H1 (cell line): ENCODE data around the gene CCDC106. TPM values are rescaled to one million over a fixed set of nuclear protein-coding genes. Genes with fewer than 3 reads are reported as not detected.

ENCODE experiments used
- CTCF ChIA-PET: fragments of 300-600 bp; sonication (Branson Sonifier 250); formaldehyde crosslinking; loops from one replicate; lab custom pipeline; 2021; ENCODE audit not compliant: partially characterized antibody; lab: Charles Lee
- POLR2A ChIA-PET: fragments of 300-600 bp; sonication (Branson Sonifier 250); formaldehyde crosslinking; loops from one replicate; lab custom pipeline; 2021; ENCODE audit warnings: inconsistent platforms; ENCODE audit not compliant: partially characterized antibody; lab: Charles Lee
- DNase-seq, 2 experiments: peaks; one replicate each; pipeline versions ENCODE4 v3.0.0 to v3.0.0-alpha.2; 2010 to 2022; ENCODE audit warnings: low spot score in 2 of 2, low read depth in 1 of 2, mixed read lengths in 1 of 2
- FAIRE-seq: peaks from 2 replicates; lab custom pipeline; 2011; peaks lifted over from hg19 to GRCh38; lab: Jason Lieb, UNC
- H2AFZ ChIP-seq: 2 replicates; pipeline ENCODE4 v1.8.1; 2012; ENCODE audit warnings: low read length, inconsistent platforms
- H2AK5ac ChIP-seq: 2 replicates; pipeline ENCODE4 v1.6.1; 2013; ENCODE audit warnings: low read depth, low read length
- H2BK120ac ChIP-seq: replicated peaks from 2 replicates; pipeline ENCODE3; 2013; ENCODE audit warnings: low read depth, low read length, inconsistent platforms
- H2BK12ac ChIP-seq: 2 replicates; pipeline ENCODE4 v1.6.1; 2013; ENCODE audit warnings: low read depth, low read length
- H2BK15ac ChIP-seq: 2 replicates; pipeline ENCODE4 v1.6.1; 2013; ENCODE audit warnings: low read length
- H2BK20ac ChIP-seq: 2 replicates; pipeline ENCODE4 v1.6.1; 2013; ENCODE audit warnings: low read length
- H2BK5ac ChIP-seq: 2 replicates; pipeline ENCODE4 v1.6.1; 2013; ENCODE audit warnings: low read depth, low read length
- H3K14ac ChIP-seq: 2 replicates; pipeline ENCODE4 v1.6.1; 2013; ENCODE audit warnings: inconsistent platforms; ENCODE audit not compliant: insufficient read length
- H3K18ac ChIP-seq: 2 replicates; pipeline ENCODE4 v1.6.1; 2013; ENCODE audit warnings: low read length; ENCODE audit errors: extremely low read depth
- H3K23ac ChIP-seq: 2 replicates; pipeline ENCODE4 v1.6.1; 2013; ENCODE audit warnings: inconsistent platforms; ENCODE audit not compliant: insufficient read length
- H3K23me2 ChIP-seq: 2 replicates; pipeline ENCODE4 v1.6.1; 2013; ENCODE audit warnings: low read depth, low read length
- H3K27ac ChIP-seq: 2 replicates; pipeline ENCODE4 v1.6.1; 2011; ENCODE audit warnings: low read depth, low read length, inconsistent platforms
- H3K27me3 ChIP-seq, 4 experiments: replicated peaks in 1 of 4; 1 replicate in 1 of 4; 2 replicates in 3 of 4; pipeline versions ENCODE4 v1.6.1 to v1.8.1; 2011 to 2013; ENCODE audit warnings: low read length in 3 of 4, mild to moderate bottlenecking in 3 of 4, inconsistent platforms in 2 of 4, mixed read lengths in 2 of 4, moderate library complexity in 1 of 4; ENCODE audit not compliant: control insufficient read depth in 3 of 4, insufficient read depth in 3 of 4; ENCODE audit errors: extremely low read depth in 1 of 4
- H3K36me3 ChIP-seq, 4 experiments: 2 replicates each; pipeline versions ENCODE4 v1.6.1 to v1.8.1; 2011 to 2013; ENCODE audit warnings: mild to moderate bottlenecking in 4 of 4, low read length in 3 of 4, moderate library complexity in 2 of 4, control low read depth in 1 of 4, inconsistent platforms in 1 of 4; ENCODE audit not compliant: insufficient read depth in 4 of 4, control insufficient read depth in 2 of 4
- H3K4ac ChIP-seq: replicated peaks from 2 replicates; pipeline ENCODE3; 2013; ENCODE audit warnings: low read length, low read depth, mixed read lengths, inconsistent platforms; ENCODE audit not compliant: insufficient read length
- H3K4me1 ChIP-seq, 4 experiments: replicated peaks in 1 of 4; 1 replicate in 1 of 4; 2 replicates in 3 of 4; pipeline versions ENCODE4 v1.6.1 to v1.8.1; 2011 to 2013; ENCODE audit warnings: low read length in 3 of 4, inconsistent platforms in 2 of 4, mixed read lengths in 1 of 4; ENCODE audit not compliant: insufficient read depth in 4 of 4, control insufficient read depth in 3 of 4
- H3K4me2 ChIP-seq, 2 experiments: 2 replicates each; pipeline versions ENCODE4 v1.6.1 to v1.8.1; 2011 to 2013; ENCODE audit warnings: low read depth in 2 of 2, low read length in 2 of 2, control low read depth in 1 of 2, inconsistent platforms in 1 of 2, mild to moderate bottlenecking in 1 of 2; ENCODE audit not compliant: insufficient read depth in 1 of 2
- H3K4me3 ChIP-seq, 4 experiments: fragments of 200-600, 300-600 bp in 1 of 4; sonication (generic), shearing (Covaris generic), sonication (Bioruptor Twin) in 1 of 4; 2 replicates each; pipeline versions ENCODE4 v1.5.1 to v1.8.1; 2011 to 2016; ENCODE audit warnings: low read length in 4 of 4, low read depth in 3 of 4, control low read depth in 2 of 4, inconsistent platforms in 2 of 4, mild to moderate bottlenecking in 2 of 4, mixed read lengths in 1 of 4, moderate library complexity in 1 of 4; ENCODE audit not compliant: insufficient read depth in 2 of 4; ENCODE audit errors: extremely low read depth in 1 of 4
- H3K56ac ChIP-seq: replicated peaks from 2 replicates; pipeline ENCODE3; 2013; ENCODE audit warnings: low read depth, mild to moderate bottlenecking, mixed read lengths, low read length, inconsistent platforms; ENCODE audit not compliant: insufficient read length
- H3K79me1 ChIP-seq: 2 replicates; pipeline ENCODE4 v1.6.1; 2013; ENCODE audit warnings: low read depth, low read length, control low read depth
- H3K79me2 ChIP-seq, 2 experiments: 2 replicates each; pipeline versions ENCODE4 v1.6.1 to v1.8.1; 2012 to 2013; ENCODE audit warnings: low read length in 2 of 2, mild to moderate bottlenecking in 2 of 2, inconsistent platforms in 1 of 2; ENCODE audit not compliant: insufficient read depth in 2 of 2, control insufficient read depth in 1 of 2
- H3K9ac ChIP-seq, 4 experiments: replicated peaks in 1 of 4; 1 replicate in 1 of 4; 2 replicates in 3 of 4; pipeline versions ENCODE4 v1.6.1 to v1.8.1; 2011 to 2013; ENCODE audit warnings: low read depth in 3 of 4, low read length in 3 of 4, control low read depth in 2 of 4, mild to moderate bottlenecking in 2 of 4, moderate library complexity in 2 of 4, inconsistent platforms in 1 of 4; ENCODE audit errors: extremely low read depth in 1 of 4
- H3K9me3 ChIP-seq, 2 experiments: 2 replicates each; pipeline versions ENCODE4 v1.6.1 to v1.8.1; 2012 to 2013; ENCODE audit warnings: mild to moderate bottlenecking in 2 of 2, moderate library complexity in 2 of 2, control low read depth in 1 of 2, inconsistent platforms in 1 of 2, low read depth in 1 of 2, low read length in 1 of 2, mixed read lengths in 1 of 2; ENCODE audit not compliant: insufficient read depth in 2 of 2
- H4K20me1 ChIP-seq, 2 experiments: replicated peaks in 1 of 2; 2 replicates each; pipeline versions ENCODE3 to v1.8.1; 2011 to 2013; ENCODE audit warnings: inconsistent platforms in 2 of 2, low read length in 2 of 2, mild to moderate bottlenecking in 1 of 2; ENCODE audit not compliant: insufficient read depth in 2 of 2, control insufficient read depth in 1 of 2
- H4K5ac ChIP-seq: 2 replicates; pipeline ENCODE4 v1.6.1; 2013; ENCODE audit warnings: low read length, low read depth, mixed read lengths, inconsistent platforms; ENCODE audit not compliant: insufficient read length
- H4K8ac ChIP-seq: 2 replicates; pipeline ENCODE4 v1.8.0; 2013; ENCODE audit warnings: mild to moderate bottlenecking, moderate library complexity, low read length, inconsistent platforms; ENCODE audit not compliant: insufficient read depth; ENCODE audit errors: extremely low read depth
- H4K91ac ChIP-seq: replicated peaks from 2 replicates; pipeline ENCODE3; 2013; ENCODE audit warnings: low read length, mixed read lengths, inconsistent platforms; ENCODE audit not compliant: insufficient read length
- ZNF274 ChIP-seq: IDR thresholded peaks from 2 replicates; pipeline ENCODE4 v1.7.0; 2012; ENCODE audit warnings: low read length, borderline replicate concordance; ENCODE audit errors: extremely low read depth
- WGBS, 2 experiments: shearing (Covaris generic) in 1 of 2; methylation state at CpG; one replicate each; pipeline versions ENCODE4 v1.1.6 to v1.1.7; 2013 to 2015; ENCODE audit warnings: low lambda C conversion rate in 2 of 2, mixed read lengths in 2 of 2, inconsistent platforms in 1 of 2, low coverage in 1 of 2, missing lambda C conversion rate in 1 of 2; ENCODE audit not compliant: insufficient replicate concordance in 2 of 2, insufficient coverage in 1 of 2, insufficient read length in 1 of 2; ENCODE audit errors: extremely low coverage in 1 of 2, missing lambda C conversion rate in 1 of 2; 5-methylcytosine and 5-hydroxymethylcytosine counted together
- polyA plus RNA-seq, 7 experiments: library from polyadenylated mRNA; depleted of rRNA in 3 of 7; stranded (reverse) in 5 of 7; unstranded in 2 of 7; fragments of >200 nt in 5 of 7; fragments of 200-250 nt in 2 of 7; gene quantifications; 1 replicate in 5 of 7; 2 replicates in 1 of 7; 4 replicates in 1 of 7; pipeline versions ENCODE4 v1.2.1 to v1.2.3, GENCODE V29; 2011 to 2013; ENCODE audit warnings: missing spikeins in 2 of 7, mixed read lengths in 2 of 7
- total RNA-seq: library from RNA; stranded (reverse); fragmentation: NEBNext Ultra II Directional; extraction: Animal tissue kit (Norgen Biotek cat#: 25700); gene quantifications from 2 replicates; pipeline ENCODE4 v1.2.1, GENCODE V29; 2021

Gene CCDC106
- total and polyA plus RNA-seq, 2 of the 8 experiments (the other 6 are each of a cell fraction or from before 2014, with no cell fraction given), result 12.0 to 20.1 TPM

DNA sequence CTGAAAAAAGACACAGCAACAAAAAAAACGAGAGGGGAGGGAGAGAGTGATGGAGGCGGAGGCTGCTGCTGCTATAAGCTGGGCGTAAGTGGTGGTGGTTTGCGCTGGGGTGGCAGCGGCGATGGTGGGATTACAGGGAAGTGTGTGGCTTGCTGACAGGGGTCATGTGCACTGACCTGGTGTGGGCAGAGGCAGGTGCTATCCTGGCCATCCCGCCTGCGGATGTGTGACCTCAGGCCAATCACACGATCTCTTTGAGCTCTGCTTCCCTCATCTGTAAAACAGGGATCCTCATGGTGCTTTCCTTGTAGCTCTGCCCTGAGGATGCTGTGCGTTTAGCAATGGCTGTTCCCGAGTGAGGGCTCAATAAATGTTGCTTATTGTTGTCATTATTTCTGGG, 10.5 kb upstream of the CCDC106 start:
- Histone ChIP-seq H4K91ac (no peak overlapping the region), H3K79me2 (peaks cover 4 to 25% of the 10 kb centered on the region in 2 experiments; a peak in 3 of 4 replicates), H3K4me3 (no peak overlapping the region), H3K27ac (no peak overlapping the region), H3K9ac (no peak overlapping the region), H2BK5ac (no peak overlapping the region), H4K8ac (no peak overlapping the region), H3K4me2 (no peak overlapping the region), H3K79me1 (peaks cover 13% of the 10 kb centered on the region), H3K4me1 (peaks cover 6 to 9% (median 7%) of the 10 kb centered on the region in 4 experiments), H2BK120ac (no peak overlapping the region), H3K23me2 (peaks cover 25% of the 10 kb centered on the region), H3K18ac (no peak overlapping the region), H4K5ac (no peak overlapping the region), H3K9me3 (no peaks in the 10 kb centered on the region; a peak in 1 of 4 replicates), H3K23ac (no peak overlapping the region), H2AFZ (no peak overlapping the region), H4K20me1 (peaks cover 3 to 10% of the 10 kb centered on the region in 2 experiments), H3K56ac (no peak overlapping the region), H2BK20ac (no peak overlapping the region), H2BK15ac (no peak overlapping the region), H3K14ac (no peak overlapping the region), H3K36me3 (no peaks in the 10 kb centered on the region), H2BK12ac (no peak overlapping the region), H3K27me3 (no peaks in the 10 kb centered on the region), H3K4ac (no peak overlapping the region), H2AK5ac (no peak overlapping the region)
- DNase-seq (no peak), FAIRE-seq (no peak)
- CTCF ChIA-PET, result interaction anchor here (0.7 to 3.8 kb wide), 6 partner anchors 10 to 477 kb away, joined by 3 to 30 read pairs (median 7); partner anchors contain the start of genes CCDC106 and ZNF865
- POLR2A ChIA-PET, result interaction anchor here (0.7 to 8.8 kb wide), 7 partner anchors 9 to 33 kb away, joined by 3 to 96 read pairs (median 4); partner anchors contain the start of genes CCDC106, U2AF2, ZNF581 and ZNF784
- 82% methylated on average over 11 of the region's 11 CpGs; no CpG with 5 or more reads in 1 of the 2 experiments for WGBS, 2 experiments
- TF ChIP-seq ZNF274, result no peak
